ENCODE data around the gene ENDOV. TPM values are rescaled to one million over a fixed set of nuclear protein-coding genes. Genes with fewer than 3 reads are reported as not detected.

The ENDOV gene
- total RNA-seq, 1 experiment from 2014 or later, result 45.6 TPM

GRCh38 chr17:80469667-80470066 lies 54.7 kb downstream of the ENDOV start:
- ChIA-PET POLR2A (no interaction called here), RAD21 (ENCODE audit: low non-redundant PET in 1 of 2, low total read pairs in 2 of 2, uncharacterized antibody in 2 of 2, unreplicated experiment in 2 of 2) (no interaction called here), CTCF (no interaction called here)
- intact Hi-C loops (cut with micrococcal nuclease), result no loop called here
- Histone ChIP-seq H3K9me3 (ENCODE audit: control insufficient read depth in 1 of 2, insufficient read depth in 1 of 2, low read depth in 1 of 2, low read length in 2 of 2) (no peaks in the 10 kb centered on the region), H3K27me3 (ENCODE audit: insufficient read depth, low read length) (0 out of 2 replicates have a peak, but pooled peaks cover 9% of the 10 kb centered on the region), H2AFZ (ENCODE audit: low read depth, low read length, poor library complexity, severe bottlenecking) (no peak overlapping the region), H3K4me2 (ENCODE audit: low read length) (no peak overlapping the region), H4K20me1 (ENCODE audit: insufficient read depth) (no peaks in the 10 kb centered on the region), H3K4me3 (replicated peaks in 1 of 2; ENCODE audit: low read depth in 1 of 2, low read length in 2 of 2) (no peak overlapping the region), H3K9me2 (ENCODE audit: insufficient read depth) (no peaks in the 10 kb centered on the region), H3K27ac (ENCODE audit: low read depth, low read length) (no peak overlapping the region), H3K9ac (ENCODE audit: low read length) (no peak overlapping the region), H3K4me1 (ENCODE audit: control insufficient read depth in 1 of 2, insufficient read depth in 2 of 2, low read length in 2 of 2) (peaks cover 7 to 12% of the 10 kb centered on the region in 2 experiments), H3K79me2 (ENCODE audit: insufficient read depth, low read length) (no peaks in the 10 kb centered on the region), H3K36me3 (ENCODE audit: control insufficient read depth in 1 of 2, insufficient read depth in 2 of 2, low read length in 2 of 2) (no peaks in the 10 kb centered on the region)
- TF ChIP-seq SP1 (IDR thresholded peaks at IDR 0.05; ENCODE audit: low read depth) (no peak), SRF (IDR thresholded peaks at IDR 0.05; ENCODE audit: low read depth) (no peak), ZFX (IDR thresholded peaks at IDR 0.05) (no peak), MAX (IDR thresholded peaks at IDR 0.05) (no peak), EGR1 (IDR thresholded peaks at IDR 0.05; ENCODE audit: low read depth) (no peak), REST (IDR thresholded peaks at IDR 0.05; ENCODE audit: low read depth) (no peak), TCF7L2 (IDR thresholded peaks at IDR 0.05; ENCODE audit: borderline replicate concordance, extremely low read depth, insufficient read depth, insufficient read length) (no peak), EZH2 (IDR thresholded peaks at IDR 0.05) (no peak), EZH2phosphoT487 (IDR thresholded peaks at IDR 0.05; ENCODE audit: borderline replicate concordance) (no peak), ZNF274 (IDR thresholded peaks at IDR 0.05; ENCODE audit: low read depth, low read length) (no peak), CBX3 (IDR thresholded peaks at IDR 0.05; ENCODE audit: low read depth) (no peak), JUND (IDR thresholded peaks at IDR 0.05) (no peak), RAD21 (IDR thresholded peaks at IDR 0.05; ENCODE audit: low read depth) (no peak), CEBPB (IDR thresholded peaks at IDR 0.05; ENCODE audit: low read depth) (no peak), CTCF (IDR thresholded peaks at IDR 0.05 in 2 of 3, conservative IDR thresholded peaks at IDR 0.05 in 1 of 3; ENCODE audit: borderline replicate concordance in 1 of 3, insufficient read depth in 1 of 3, low read depth in 2 of 3, low read length in 2 of 3) (no peak), SIN3A (IDR thresholded peaks at IDR 0.05; ENCODE audit: low read depth) (no peak), ZBTB33 (IDR thresholded peaks at IDR 0.05; ENCODE audit: extremely low read depth, insufficient replicate concordance, low read length) (no peak), POLR2AphosphoS5 (IDR thresholded peaks at IDR 0.05; ENCODE audit: low read depth, low read length) (no peak), YY1 (IDR thresholded peaks at IDR 0.05; ENCODE audit: extremely low read depth, insufficient replicate concordance, low read depth, low read length) (no peak), POLR2A (IDR thresholded peaks at IDR 0.05; ENCODE audit: borderline replicate concordance, extremely low read depth, insufficient read depth, insufficient read length) (no peak)
- DNase-seq (ENCODE audit: low read depth, low spot score) (no peak), ATAC-seq (no peak)
- BruUV-seq (replicated peaks), result no TSS peak

Data from HCT116 (cell line).